Measurements from ENCODE around the gene AATK. TPM values are rescaled to one million over a fixed set of nuclear protein-coding genes. Genes with fewer than 3 reads are reported as not detected.

The AATK gene
- total and polyA plus RNA-seq, 2 donors (not counting 3 experiments of a cell fraction or from before 2014, with no cell fraction given): 0.69 to 1.00 TPM

DNA sequence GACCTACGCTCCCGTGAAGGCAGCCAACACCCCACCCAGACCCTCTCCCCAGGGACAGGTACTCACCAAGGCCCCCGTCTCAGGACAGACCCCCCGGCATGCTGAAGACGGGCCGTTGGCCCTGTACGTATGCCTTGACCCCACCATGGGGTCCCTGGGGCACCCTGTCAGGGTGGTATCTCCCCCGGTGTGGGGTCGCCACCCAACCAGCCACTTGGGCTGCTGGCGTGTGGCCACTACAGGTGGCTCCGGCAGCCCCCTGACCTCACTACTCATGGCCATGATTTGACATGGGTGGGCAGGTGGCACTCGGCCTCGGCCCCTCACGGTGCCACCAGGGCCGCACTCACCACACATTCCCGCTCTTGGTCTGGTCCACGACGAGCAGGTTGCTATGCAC lies 41.6 kb downstream of the AATK start:
- Histone ChIP-seq H3K79me2 (ENCODE audit: control insufficient read depth, insufficient read depth, low read length) (no peaks in the 10 kb centered on the region), H4K20me1 (replicated peaks; ENCODE audit: control insufficient read depth, extremely low read depth, insufficient read depth, low read length) (no peaks in the 10 kb centered on the region), H3K27me3 (ENCODE audit: control insufficient read depth in 2 of 2, insufficient read depth in 2 of 2, low read length in 2 of 2) (peaks cover 9 to 15% of the 10 kb centered on the region in 2 experiments), H3K27ac (ENCODE audit: insufficient read depth, low read depth, low read length) (no peak overlapping the region), H3K4me3 (replicated peaks in 1 of 3; ENCODE audit: insufficient read depth in 1 of 3, low read depth in 1 of 3, low read length in 3 of 3) (no peak overlapping the region), H2AFZ (ENCODE audit: low read depth, low read length) (no peak overlapping the region), H3K9me1 (replicated peaks; ENCODE audit: control insufficient read depth, extremely low read depth, insufficient read depth, low read length) (no peaks in the 10 kb centered on the region), H3K9me3 (replicated peaks; ENCODE audit: control insufficient read depth, insufficient read depth, low read length) (no peaks in the 10 kb centered on the region), H3K9ac (replicated peaks; ENCODE audit: extremely low read depth, insufficient read depth, low read length) (no peak overlapping the region), H3K4me2 (ENCODE audit: insufficient read depth, low read length) (no peak overlapping the region), H3K4me1 (ENCODE audit: control insufficient read depth, extremely low read depth, insufficient read depth, low read length) (no peaks in the 10 kb centered on the region), H3K36me3 (ENCODE audit: control insufficient read depth in 2 of 2, extremely low read depth in 1 of 2, insufficient read depth in 2 of 2, low read length in 2 of 2) (no peaks in the 10 kb centered on the region)
- dilution Hi-C loops (cut with MboI; ENCODE audit: extremely low pct_ligation_motif_present, low sequenced_read_pairs): no loop called here
- POLR2A ChIA-PET: no interaction called here
- FAIRE-seq (no peak), DNase-seq (ENCODE audit: low read depth, low spot score) (no peak)
- BruUV-seq (replicated peaks): no TSS peak
- intact Hi-C loops (cut with micrococcal nuclease): no loop called here
- no peak for TF ChIP-seq GATA2 (IDR thresholded peaks at IDR 0.05; ENCODE audit: insufficient read depth, insufficient read length, low read depth, low read length)
- CTCF ChIA-PET: no interaction called here

DNA sequence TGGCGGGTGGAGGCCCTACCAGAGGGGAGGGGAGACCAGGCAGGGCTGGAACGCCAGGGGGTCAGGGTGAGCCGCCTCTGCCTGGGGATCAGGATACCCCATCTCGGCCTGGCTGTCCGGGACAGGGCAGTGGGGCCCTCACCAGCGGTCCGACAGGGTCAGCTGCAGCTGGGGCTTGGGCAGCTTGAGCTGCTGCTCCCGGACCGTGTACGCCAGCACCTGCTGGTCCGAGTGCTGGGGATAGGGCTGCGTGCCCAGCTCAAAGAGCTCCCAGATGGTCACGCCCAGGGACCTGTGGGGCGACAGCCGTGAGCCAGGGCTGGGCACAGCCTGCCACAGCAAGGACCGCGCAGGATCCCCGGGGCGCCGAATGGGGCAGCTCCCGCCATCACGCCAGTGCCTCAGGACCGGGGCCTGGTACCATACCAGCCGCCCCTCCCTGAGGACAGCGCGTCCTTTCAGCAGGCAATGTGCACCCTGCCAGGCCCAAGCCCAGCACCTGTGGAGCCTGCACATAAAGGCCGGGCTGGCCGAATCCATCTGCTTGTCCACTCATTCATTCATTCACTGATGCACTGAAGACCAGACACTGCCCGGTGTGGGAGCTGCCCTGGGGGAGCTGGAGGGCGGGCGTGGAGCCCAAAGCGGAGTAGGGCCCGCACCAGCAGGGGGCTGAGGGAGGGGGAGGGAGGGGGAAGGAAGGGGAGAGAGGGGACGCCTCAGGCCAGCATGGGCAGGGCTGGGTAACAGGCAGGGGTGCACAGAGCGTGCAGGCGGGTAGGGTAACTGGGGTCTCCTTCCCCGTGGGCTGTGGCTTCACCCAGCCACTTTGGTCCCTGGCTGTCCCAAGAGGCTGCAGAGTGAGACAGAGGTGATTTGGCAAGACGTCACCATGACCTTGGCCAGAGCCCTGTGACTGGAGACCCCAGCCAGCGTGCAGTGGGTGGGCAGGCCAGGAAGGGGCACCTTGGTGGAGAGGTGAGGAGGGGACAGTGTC lies 42.7 kb downstream of the AATK start:
- H3K27me3 ChIP-seq (ENCODE audit: control insufficient read depth in 2 of 2, insufficient read depth in 2 of 2, low read length in 2 of 2): peaks cover 9 to 15% of the 10 kb centered on the region in 2 experiments

More for the DNA sequence above, 42.7 kb downstream of the AATK start:
- CTCF ChIA-PET: interaction anchor here (1.7 kb wide), 1 partner anchor 77 kb away, joined by 4 read pairs; no protein-coding TSS in a partner anchor
- FAIRE-seq: no peak
- Histone ChIP-seq H2AFZ (ENCODE audit: low read depth, low read length) (no peak overlapping the region), H3K79me2 (ENCODE audit: control insufficient read depth, insufficient read depth, low read length) (no peaks in the 10 kb centered on the region), H3K4me3 (replicated peaks in 1 of 3; ENCODE audit: insufficient read depth in 1 of 3, low read depth in 1 of 3, low read length in 3 of 3) (no peak overlapping the region), H4K20me1 (replicated peaks; ENCODE audit: control insufficient read depth, extremely low read depth, insufficient read depth, low read length) (no peaks in the 10 kb centered on the region), H3K9ac (replicated peaks; ENCODE audit: extremely low read depth, insufficient read depth, low read length) (no peak overlapping the region), H3K36me3 (ENCODE audit: control insufficient read depth in 2 of 2, extremely low read depth in 1 of 2, insufficient read depth in 2 of 2, low read length in 2 of 2) (no peaks in the 10 kb centered on the region), H3K4me2 (ENCODE audit: insufficient read depth, low read length) (no peak overlapping the region), H3K4me1 (ENCODE audit: control insufficient read depth, extremely low read depth, insufficient read depth, low read length) (peaks cover 7% of the 10 kb centered on the region), H3K9me3 (replicated peaks; ENCODE audit: control insufficient read depth, insufficient read depth, low read length) (no peaks in the 10 kb centered on the region), H3K27ac (ENCODE audit: insufficient read depth, low read depth, low read length) (no peak overlapping the region), H3K9me1 (replicated peaks; ENCODE audit: control insufficient read depth, extremely low read depth, insufficient read depth, low read length) (no peaks in the 10 kb centered on the region)
- POLR2A ChIA-PET: interaction anchor here (0.6 kb wide), 1 partner anchor 639 kb away, joined by 6 read pairs; no protein-coding TSS in a partner anchor
- intact Hi-C loops (cut with micrococcal nuclease) (no loop called here), dilution Hi-C loops (cut with MboI; ENCODE audit: extremely low pct_ligation_motif_present, low sequenced_read_pairs) (no loop called here)
- no TSS peak for BruUV-seq (replicated peaks)
- DNase-seq (ENCODE audit: low read depth, low spot score): no peak
- TF ChIP-seq GATA2 (IDR thresholded peaks at IDR 0.05; ENCODE audit: insufficient read depth, insufficient read length, low read depth, low read length) (no peak), POLR2A (IDR thresholded peaks at IDR 0.05; ENCODE audit: low read depth, low read length) (no peak), POLR2AphosphoS5 (IDR thresholded peaks at IDR 0.05; ENCODE audit: insufficient read depth, low read depth, low read length) (no peak), MYC (IDR thresholded peaks at IDR 0.05; ENCODE audit: low read depth, low read length) (no peak), EZH2 (IDR thresholded peaks at IDR 0.05; ENCODE audit: borderline replicate concordance, low read depth, low read length, severe bottlenecking) (no peak), JUN (IDR thresholded peaks at IDR 0.05; ENCODE audit: borderline replicate concordance, insufficient read depth, insufficient read length, low read depth) (no peak)
- TF ChIP-seq, protein P1, sequence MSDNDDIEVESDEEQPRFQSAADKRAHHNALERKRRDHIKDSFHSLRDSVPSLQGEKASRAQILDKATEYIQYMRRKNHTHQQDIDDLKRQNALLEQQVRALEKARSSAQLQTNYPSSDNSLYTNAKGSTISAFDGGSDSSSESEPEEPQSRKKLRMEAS (IDR thresholded peaks at IDR 0.05; ENCODE audit: insufficient read depth, insufficient read length): no peak
- TF ChIP-seq, protein P2, sequence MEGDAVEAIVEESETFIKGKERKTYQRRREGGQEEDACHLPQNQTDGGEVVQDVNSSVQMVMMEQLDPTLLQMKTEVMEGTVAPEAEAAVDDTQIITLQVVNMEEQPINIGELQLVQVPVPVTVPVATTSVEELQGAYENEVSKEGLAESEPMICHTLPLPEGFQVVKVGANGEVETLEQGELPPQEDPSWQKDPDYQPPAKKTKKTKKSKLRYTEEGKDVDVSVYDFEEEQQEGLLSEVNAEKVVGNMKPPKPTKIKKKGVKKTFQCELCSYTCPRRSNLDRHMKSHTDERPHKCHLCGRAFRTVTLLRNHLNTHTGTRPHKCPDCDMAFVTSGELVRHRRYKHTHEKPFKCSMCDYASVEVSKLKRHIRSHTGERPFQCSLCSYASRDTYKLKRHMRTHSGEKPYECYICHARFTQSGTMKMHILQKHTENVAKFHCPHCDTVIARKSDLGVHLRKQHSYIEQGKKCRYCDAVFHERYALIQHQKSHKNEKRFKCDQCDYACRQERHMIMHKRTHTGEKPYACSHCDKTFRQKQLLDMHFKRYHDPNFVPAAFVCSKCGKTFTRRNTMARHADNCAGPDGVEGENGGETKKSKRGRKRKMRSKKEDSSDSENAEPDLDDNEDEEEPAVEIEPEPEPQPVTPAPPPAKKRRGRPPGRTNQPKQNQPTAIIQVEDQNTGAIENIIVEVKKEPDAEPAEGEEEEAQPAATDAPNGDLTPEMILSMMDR (IDR thresholded peaks at IDR 0.05; ENCODE audit: extremely low read depth in 1 of 2, insufficient read depth in 1 of 2, low read depth in 1 of 2, low read length in 2 of 2): no peak

Data from endothelial cell of umbilical vein (primary cell).